K562 (cell line): ENCODE measurements around the gene FMN1. TPM values are rescaled to one million over a fixed set of nuclear protein-coding genes. Genes with fewer than 3 reads are reported as not detected.

Source experiments
- ATAC-seq: fragments of 200-7000 bp; cut with Tn5 transposase; 3 replicates; pipeline ENCODE4 v1.9.1; 2020; ENCODE audit warnings: moderate library complexity
- BruUV-seq: library from RNA; stranded (reverse); fragments of 400-500 nt; replicated peaks from 2 replicates; lab custom pipeline; 2021; lab: Mats Ljungman, UMichigan
- CTCF ChIA-PET: fragments of 300-600 bp; formaldehyde crosslinking; extraction: SDS; loops from one replicate; lab custom pipeline; 2021; ENCODE audit warnings: low intra/inter-chr PET ratio; lab: Yijun Ruan, JAX
- POLR2A ChIA-PET: fragments of 300-600, 350-650 bp; sonication (Branson Sonifier 250); formaldehyde crosslinking; extraction: SDS; loops from one replicate; lab custom pipeline; 2021; ENCODE audit warnings: antibody characterized with exemption, inconsistent platforms; lab: Yijun Ruan, JAX
- DNase-seq, 4 experiments: peaks; one replicate each; pipeline versions ENCODE4 v3.0.0 to v3.0.0-alpha.2; 2011 to 2018; ENCODE audit warnings: low spot score in 3 of 4, mixed read lengths in 3 of 4; ENCODE audit errors: extremely low read depth in 1 of 4
- FAIRE-seq: peaks from 2 replicates; lab custom pipeline; 2011; peaks lifted over from hg19 to GRCh38; lab: Jason Lieb, UNC
- H2AFZ ChIP-seq: 2 replicates; pipeline ENCODE4 v1.6.0; 2011; ENCODE audit warnings: low read depth, low read length, control low read depth, inconsistent platforms
- H3K27ac ChIP-seq: fragments of 200-600 bp; 3 replicates; pipeline ENCODE4 v1.8.0; 2011; ENCODE audit warnings: low read depth, mild to moderate bottlenecking, control low read depth, inconsistent platforms, low read length, moderate library complexity, mixed read lengths; ENCODE audit errors: extremely low read depth
- H3K27me3 ChIP-seq, 2 experiments: fragments of 300-600 bp in 1 of 2; 2 replicates in 1 of 2; 3 replicates in 1 of 2; pipeline versions ENCODE4 v1.6.0 to v1.8.0; 2011; ENCODE audit warnings: inconsistent platforms in 2 of 2, low read length in 2 of 2, mild to moderate bottlenecking in 1 of 2, mixed read lengths in 1 of 2, moderate library complexity in 1 of 2; ENCODE audit not compliant: control insufficient read depth in 2 of 2, insufficient read depth in 2 of 2
- H3K36me3 ChIP-seq: fragments of 300-600 bp; 3 replicates; pipeline ENCODE4 v1.8.0; 2011; ENCODE audit warnings: mild to moderate bottlenecking, low read length, inconsistent platforms; ENCODE audit not compliant: control insufficient read depth, insufficient read depth
- H3K4me1 ChIP-seq, 2 experiments: fragments of 200-600 bp in 1 of 2; replicated peaks in 1 of 2; 2 replicates in 1 of 2; 3 replicates in 1 of 2; pipeline versions ENCODE4 v1.5.1 to v1.8.0; 2011; ENCODE audit warnings: inconsistent platforms in 2 of 2, low read length in 2 of 2, mild to moderate bottlenecking in 1 of 2, mixed read lengths in 1 of 2, moderate library complexity in 1 of 2; ENCODE audit not compliant: control insufficient read depth in 2 of 2, insufficient read depth in 2 of 2
- H3K4me2 ChIP-seq: 2 replicates; pipeline ENCODE4 v1.6.1; 2011; ENCODE audit warnings: low read length, control low read depth, inconsistent platforms, mixed read lengths; ENCODE audit not compliant: insufficient read depth
- H3K4me3 ChIP-seq: fragments of 200-600 bp; sonication (generic), shearing (Covaris generic); 2 replicates; pipeline ENCODE4 v1.5.1; 2016; ENCODE audit warnings: control low read depth, inconsistent platforms
- H3K79me2 ChIP-seq: fragments of 200-600 bp; 3 replicates; pipeline ENCODE4 v1.8.0; 2011; ENCODE audit warnings: low read length, inconsistent platforms; ENCODE audit not compliant: control insufficient read depth, insufficient read depth
- H3K9ac ChIP-seq, 2 experiments: 2 replicates each; pipeline versions ENCODE4 v1.6.0 to v1.6.1; 2011; ENCODE audit warnings: low read depth in 2 of 2, low read length in 2 of 2, control low read depth in 1 of 2, inconsistent platforms in 1 of 2, mild to moderate bottlenecking in 1 of 2, mixed read lengths in 1 of 2; ENCODE audit not compliant: insufficient read depth in 1 of 2
- H3K9me1 ChIP-seq: one replicate; pipeline ENCODE4 v1.6.0; 2011; ENCODE audit warnings: inconsistent platforms, mild to moderate bottlenecking, low read length, moderate library complexity; ENCODE audit not compliant: control insufficient read depth, insufficient read depth
- H3K9me3 ChIP-seq: replicated peaks from 2 replicates; pipeline ENCODE4 v1.5.1; 2011; ENCODE audit warnings: low read depth, low read length, inconsistent platforms; ENCODE audit not compliant: control insufficient read depth, insufficient read depth
- H4K20me1 ChIP-seq: replicated peaks from 2 replicates; pipeline ENCODE4 v1.6.1; 2011; ENCODE audit warnings: low read length, inconsistent platforms, mixed read lengths; ENCODE audit not compliant: control insufficient read depth, insufficient read depth
- HMBOX1 ChIP-seq: sonication (generic); IDR thresholded peaks from 2 replicates; pipeline ENCODE4 v1.6.1; 2016
- KDM4B ChIP-seq, 2 experiments: fragments of 450-650 bp in 1 of 2; sonication (generic) in 1 of 2; IDR thresholded peaks; 2 replicates each; pipeline ENCODE4 v1.6.1; 2016 to 2017; ENCODE audit warnings: borderline replicate concordance in 2 of 2, antibody characterized with exemption in 1 of 2, low read depth in 1 of 2, mild to moderate bottlenecking in 1 of 2
- ZNF445 ChIP-seq: fragments of 250-450 bp; sonication (Bioruptor Pico); IDR thresholded peaks from 2 replicates; pipeline ENCODE4 v1.4.0; 2020; ENCODE audit warnings: low read depth, mild to moderate bottlenecking, moderate library complexity
- ZNF551 ChIP-seq: fragments of 250-450 bp; sonication (Bioruptor Pico); IDR thresholded peaks from 2 replicates; pipeline ENCODE4 v1.5.0; 2021; ENCODE audit warnings: mild to moderate bottlenecking, moderate library complexity
- WGBS: fragments of 100-300 bp; shearing (Covaris generic); methylation state at CpG from one replicate; pipeline ENCODE4 v1.1.6; 2016; ENCODE audit warnings: low coverage, mixed read lengths; ENCODE audit not compliant: insufficient coverage; ENCODE audit errors: missing lambda C conversion rate; 5-methylcytosine and 5-hydroxymethylcytosine counted together
- in situ Hi-C: fragments of 300-500 bp; cut with MboI; formaldehyde crosslinking; loops from 4 replicates; pipeline ENCODE4 v1.15.0; 2018; ENCODE audit warnings: inconsistent platforms, mixed read lengths
- intact Hi-C: fragments of 100-400 bp; cut with micrococcal nuclease; formaldehyde crosslinking; loops from 2 replicates; pipeline ENCODE4 v1.14.2; 2022
- polyA plus RNA-seq, 8 experiments: library from polyadenylated mRNA; depleted of rRNA in 4 of 8; stranded (reverse) in 5 of 8; unstranded in 3 of 8; fragments of >200 nt; fragmentation: Nextera tagmentation in 2 of 8; fragmentation: Illumina TruSeq in 1 of 8; extraction: Ambion mirVana in 2 of 8; extraction: Trizol in 1 of 8; gene quantifications; 2 replicates each; pipeline versions ENCODE4 v1.2.1 to v1.2.3, GENCODE V29; 2011 to 2014; ENCODE audit warnings: inconsistent platforms in 1 of 8, missing spikeins in 1 of 8
- total RNA-seq, 7 experiments: library from RNA; depleted of rRNA in 6 of 7; stranded (reverse); fragments of >200 nt in 6 of 7; fragmentation: Illumina TruSeq in 2 of 7; extraction: Trizol in 2 of 7; gene quantifications; 2 replicates each; pipeline versions ENCODE4 v1.2.1 to v1.2.3, GENCODE V29; 2011 to 2021; ENCODE audit warnings: low replicate concordance in 1 of 7
- TF ChIP-seq, protein P1 (sequence below): fragments of 450-650 bp; formaldehyde crosslinking; IDR thresholded peaks from 2 replicates; pipeline ENCODE4 v1.4.0; 2022; ENCODE audit warnings: missing genetic modification characterization

Gene FMN1
- total and polyA plus RNA-seq, 9 of the 15 experiments (the other 6 are each of a cell fraction or from before 2014, with no cell fraction given), result 0.03 to 0.07 (median 0.04) TPM; not detected in 6

DNA sequence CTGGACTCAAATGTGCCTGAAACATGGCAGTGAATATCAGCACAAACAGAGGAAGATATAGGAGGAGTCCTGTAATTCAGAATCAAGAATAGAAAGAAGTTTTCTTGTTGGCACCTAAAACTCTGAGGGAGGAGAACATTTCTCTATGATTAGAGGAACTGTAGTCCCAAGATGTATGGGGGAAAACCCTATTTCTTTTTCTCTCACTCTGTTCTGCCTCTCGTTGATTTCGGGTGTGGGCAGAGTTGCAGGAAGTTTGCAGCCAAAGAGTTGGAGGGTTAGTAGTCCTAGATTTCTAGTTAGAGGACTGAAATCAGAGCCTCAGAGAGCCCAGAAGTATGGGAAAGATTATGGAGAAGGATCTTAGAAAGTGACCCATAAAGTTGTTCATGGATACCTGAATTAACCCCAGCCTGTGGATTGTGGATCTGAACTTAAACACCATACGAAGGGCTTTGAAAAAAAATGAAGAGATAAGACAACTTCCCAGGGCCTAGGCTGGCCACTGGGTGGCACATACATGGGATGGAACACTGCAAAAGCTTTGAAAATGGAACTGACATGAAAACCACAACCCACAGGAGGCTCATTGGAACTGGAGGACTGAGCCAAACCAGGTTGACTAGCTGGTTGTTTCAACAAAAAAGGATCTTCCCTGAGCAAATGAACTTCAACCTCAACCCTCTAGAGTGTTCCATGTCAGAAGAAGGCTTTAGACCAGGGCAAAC lies 34.6 kb downstream of the FMN1 start:
- 0 out of 2 replicates have a peak, but pooled peaks have one; percentile 16 for TF ChIP-seq HMBOX1
- no peak for TF ChIP-seq KDM4B (IDR thresholded peaks at IDR 0.05; ENCODE audit: borderline replicate concordance in 2 of 2, low read depth in 1 of 2)
- no peak for TF ChIP-seq ZNF445
- TF ChIP-seq ZNF551 (CRISPR knock-in tag), result no peak
- TF ChIP-seq, protein P1, sequence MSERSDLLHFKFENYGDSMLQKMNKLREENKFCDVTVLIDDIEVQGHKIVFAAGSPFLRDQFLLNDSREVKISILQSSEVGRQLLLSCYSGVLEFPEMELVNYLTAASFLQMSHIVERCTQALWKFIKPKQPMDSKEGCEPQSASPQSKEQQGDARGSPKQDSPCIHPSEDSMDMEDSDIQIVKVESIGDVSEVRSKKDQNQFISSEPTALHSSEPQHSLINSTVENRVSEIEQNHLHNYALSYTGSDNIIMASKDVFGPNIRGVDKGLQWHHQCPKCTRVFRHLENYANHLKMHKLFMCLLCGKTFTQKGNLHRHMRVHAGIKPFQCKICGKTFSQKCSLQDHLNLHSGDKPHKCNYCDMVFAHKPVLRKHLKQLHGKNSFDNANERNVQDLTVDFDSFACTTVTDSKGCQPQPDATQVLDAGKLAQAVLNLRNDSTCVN, result no peak
- TF ChIP-seq, all 486 proteins: peak for 1
- no TSS peak for BruUV-seq
- DNase-seq (no peak), ATAC-seq (no peak), FAIRE-seq (no peak)
- Histone ChIP-seq H3K79me2 (no peaks in the 10 kb centered on the region), H3K9ac (no peak overlapping the region), H3K4me3 (no peak overlapping the region), H3K27ac (no peak overlapping the region), H3K9me3 (no peaks in the 10 kb centered on the region), H3K27me3 (no peaks in the 10 kb centered on the region; a peak in 2 of 5 replicates), H4K20me1 (no peaks in the 10 kb centered on the region), H3K36me3 (no peaks in the 10 kb centered on the region), H3K9me1 (no peaks in the 10 kb centered on the region), H3K4me1 (no peaks in the 10 kb centered on the region), H2AFZ (no peak overlapping the region), H3K4me2 (no peak overlapping the region)
- ChIA-PET CTCF (no interaction called here), POLR2A (interaction anchor here (0.6 kb wide), 1 partner anchor 18 kb away, joined by 4 read pairs; no protein-coding TSS in a partner anchor)
- WGBS, result 0% methylated on average over 3 of the region's 3 CpGs
- intact Hi-C loops (no loop called here), in situ Hi-C loops (no loop called here)
